ENCODE results near the gene MEF2B.
"Not testable (repeated sequence)": the region's sequence is repeated elsewhere in the genome, so short reads cannot be mapped to it uniquely, and the experiment has no call there.

MEF2B gene

DNA sequence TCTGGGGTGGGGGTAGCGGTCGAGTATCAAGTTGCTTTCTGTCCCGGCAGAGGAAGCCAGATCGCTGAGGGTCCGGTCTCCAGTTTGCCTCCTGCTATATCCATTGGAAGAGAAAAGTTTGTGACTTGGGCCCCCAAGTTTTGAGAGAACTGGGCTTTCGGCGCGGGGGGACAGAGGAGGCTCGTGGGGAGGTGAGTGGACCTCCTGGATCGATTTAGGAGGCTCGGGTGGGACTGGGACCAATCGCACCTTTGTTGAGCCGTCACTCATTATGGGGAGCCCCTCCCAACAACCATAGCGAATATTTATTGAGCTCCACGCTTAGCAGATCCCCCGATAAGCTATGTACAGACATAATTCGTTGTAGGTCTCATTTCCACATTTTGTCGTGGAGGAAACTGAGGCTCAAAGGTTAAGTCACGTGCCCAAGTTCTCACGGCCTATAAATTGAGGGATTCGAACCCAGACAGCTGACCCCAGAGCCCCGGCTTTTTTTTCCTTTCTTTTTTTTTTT lies 22.9 kb upstream of the MEF2B start:
- no peak for DNase-seq

DNA sequence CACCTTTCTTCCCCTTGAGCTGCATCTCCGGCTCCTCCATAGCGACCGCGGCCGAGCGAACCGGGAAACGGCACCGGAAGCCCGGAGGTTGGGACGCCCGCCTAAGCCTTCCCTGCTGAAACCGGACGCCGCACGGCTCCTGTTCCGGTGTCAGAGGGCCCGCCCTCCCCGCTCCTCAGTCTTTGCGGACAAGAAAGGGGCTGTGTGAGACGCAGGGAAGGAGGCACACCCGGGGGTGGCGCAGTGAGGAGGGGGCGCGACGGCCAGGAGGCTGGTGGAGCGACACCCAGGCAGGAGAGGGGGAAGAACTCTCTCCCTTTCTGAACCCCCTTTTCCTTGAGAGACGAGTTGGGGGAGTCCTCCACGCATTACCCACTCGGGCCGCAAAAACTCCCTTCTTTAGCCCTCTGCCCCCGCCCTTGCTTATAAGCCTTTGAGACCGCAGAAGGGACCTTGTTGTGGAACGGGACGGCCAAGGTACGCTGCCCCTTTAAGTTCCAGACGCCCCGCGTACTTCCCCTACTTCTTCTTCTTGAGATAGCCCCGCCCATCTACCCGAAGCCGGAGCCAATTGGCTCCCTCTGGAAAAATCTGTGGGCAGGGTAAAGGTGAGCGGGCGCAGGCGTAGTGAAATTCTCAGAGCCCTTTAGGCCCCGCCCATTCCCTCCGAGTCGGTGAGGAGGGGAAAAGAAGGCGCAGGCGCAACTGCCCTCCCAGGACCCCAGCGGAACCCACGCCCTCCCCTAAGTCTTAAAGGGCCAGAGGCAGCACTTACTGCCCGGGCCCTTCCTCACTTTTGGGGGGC lies 22.2 kb upstream of the MEF2B start, which contains the start of the genes BORCS8 and RFXANK:
Gene BORCS8, minus strand, starts transcription at position 75 of the 805 bp plus-strand sequence. Its CDS starts 35 bp downstream, at position 40.
Gene RFXANK, plus strand, starts transcription at position 181 of the 805 bp plus-strand sequence. CDS start 1,689 bp downstream, outside the sequence.
- peak; percentile 99 for DNase-seq

DNA sequence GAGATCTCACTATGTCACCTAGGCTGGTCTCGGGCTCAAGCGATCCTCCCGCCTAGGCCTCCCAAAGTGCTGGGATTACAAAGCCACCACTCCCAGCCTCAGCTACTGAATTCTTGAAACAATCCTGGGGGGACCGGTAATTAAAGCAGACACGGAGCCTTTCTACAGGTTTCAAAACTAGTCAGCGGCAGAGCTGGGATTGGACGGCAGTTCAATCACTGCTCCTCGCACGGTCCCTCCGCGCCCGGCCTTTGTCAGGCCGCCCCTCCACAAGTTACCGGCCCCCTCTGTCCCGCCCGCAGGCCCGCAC lies 21.7 kb upstream of the MEF2B start:
- DNase-seq = no peak

DNA sequence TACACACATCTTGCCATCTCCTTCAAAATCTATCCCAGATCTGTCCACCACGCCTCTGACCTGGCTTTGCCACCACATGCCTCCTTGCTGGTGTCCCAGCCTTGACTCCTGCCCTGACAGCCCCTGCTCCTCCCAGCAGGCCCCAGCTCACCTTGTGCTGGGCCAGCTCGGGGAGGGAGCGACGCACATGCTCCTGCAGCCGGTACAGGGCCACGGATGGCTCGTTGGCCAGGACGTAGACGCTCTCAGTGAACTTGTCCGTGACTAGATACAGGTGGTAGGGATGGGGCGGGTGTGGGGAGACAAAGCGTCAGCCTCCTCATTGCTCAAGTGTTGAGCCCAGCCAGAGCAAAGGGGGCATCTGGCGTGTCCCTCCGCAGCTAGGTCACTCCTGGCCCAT lies 16.7 kb upstream of the MEF2B start:
- DNase-seq = no peak

DNA sequence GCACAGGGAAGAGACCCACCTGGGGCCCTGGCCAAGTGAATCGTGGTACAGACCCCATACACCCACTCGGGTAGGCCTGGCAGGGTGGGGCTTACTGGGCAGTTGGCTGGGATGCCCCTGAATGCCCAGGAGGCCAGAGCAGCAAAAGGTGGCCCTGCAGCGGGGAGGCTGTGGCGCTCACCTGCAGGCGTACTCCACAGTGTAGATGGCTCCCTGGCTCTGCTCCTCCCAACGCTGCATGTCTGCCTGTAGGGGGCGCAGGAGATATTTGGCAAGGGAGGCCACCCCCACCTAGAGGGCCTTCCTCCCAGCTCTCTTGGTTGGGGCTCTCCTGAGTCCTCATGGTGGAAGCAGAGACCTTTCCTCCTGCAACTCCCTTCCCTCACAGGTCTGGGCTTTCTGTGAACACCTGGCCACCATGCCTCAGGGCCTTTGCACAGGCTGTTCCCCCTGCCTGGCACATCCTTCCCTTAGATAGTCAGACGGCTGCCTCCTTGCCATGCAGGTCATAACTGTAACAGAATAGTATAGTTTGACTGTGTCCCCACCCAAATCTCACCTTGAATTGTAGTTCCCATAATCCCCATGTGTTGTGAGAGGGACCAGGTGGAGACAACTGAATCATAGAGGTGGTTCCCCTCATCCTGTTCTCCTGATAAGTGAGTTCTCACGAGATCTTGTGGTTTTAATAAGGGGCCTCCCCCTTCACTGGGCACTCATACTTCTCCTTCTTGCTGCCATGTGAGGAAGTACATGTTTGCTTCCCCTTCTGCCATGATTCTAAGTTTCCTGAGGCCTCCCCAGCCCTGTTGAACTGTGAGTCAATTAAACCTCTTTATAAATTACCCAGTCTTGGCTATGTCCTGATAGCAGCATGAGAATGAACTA lies 16.0 kb upstream of the MEF2B start:
- peak; percentile 60 for DNase-seq

DNA sequence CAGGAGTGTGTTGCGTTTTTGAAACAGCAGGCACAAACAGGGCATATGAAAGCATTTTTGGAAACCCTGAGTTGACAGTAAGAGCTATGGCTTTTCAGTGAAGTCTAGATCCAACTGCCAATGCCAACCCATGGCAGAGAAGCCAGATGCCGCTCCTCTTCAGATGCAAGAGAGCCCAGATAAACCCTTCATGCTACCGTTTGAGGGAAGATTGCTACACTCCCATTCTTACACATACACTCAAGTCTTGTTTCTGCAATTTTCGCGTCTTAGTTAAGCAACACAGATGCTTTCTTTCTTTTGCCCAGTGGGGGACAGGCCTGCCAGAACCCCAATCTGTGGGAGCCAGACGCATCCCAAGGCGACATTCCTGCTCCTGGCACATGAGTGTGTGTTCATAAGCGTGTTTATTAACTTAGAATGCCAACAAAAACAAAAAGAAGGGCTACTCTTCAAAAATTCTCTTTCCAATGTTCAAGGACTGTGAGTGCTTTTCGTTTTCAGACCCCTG lies 11.5 kb upstream of the MEF2B start:
- no peak for DNase-seq

DNA sequence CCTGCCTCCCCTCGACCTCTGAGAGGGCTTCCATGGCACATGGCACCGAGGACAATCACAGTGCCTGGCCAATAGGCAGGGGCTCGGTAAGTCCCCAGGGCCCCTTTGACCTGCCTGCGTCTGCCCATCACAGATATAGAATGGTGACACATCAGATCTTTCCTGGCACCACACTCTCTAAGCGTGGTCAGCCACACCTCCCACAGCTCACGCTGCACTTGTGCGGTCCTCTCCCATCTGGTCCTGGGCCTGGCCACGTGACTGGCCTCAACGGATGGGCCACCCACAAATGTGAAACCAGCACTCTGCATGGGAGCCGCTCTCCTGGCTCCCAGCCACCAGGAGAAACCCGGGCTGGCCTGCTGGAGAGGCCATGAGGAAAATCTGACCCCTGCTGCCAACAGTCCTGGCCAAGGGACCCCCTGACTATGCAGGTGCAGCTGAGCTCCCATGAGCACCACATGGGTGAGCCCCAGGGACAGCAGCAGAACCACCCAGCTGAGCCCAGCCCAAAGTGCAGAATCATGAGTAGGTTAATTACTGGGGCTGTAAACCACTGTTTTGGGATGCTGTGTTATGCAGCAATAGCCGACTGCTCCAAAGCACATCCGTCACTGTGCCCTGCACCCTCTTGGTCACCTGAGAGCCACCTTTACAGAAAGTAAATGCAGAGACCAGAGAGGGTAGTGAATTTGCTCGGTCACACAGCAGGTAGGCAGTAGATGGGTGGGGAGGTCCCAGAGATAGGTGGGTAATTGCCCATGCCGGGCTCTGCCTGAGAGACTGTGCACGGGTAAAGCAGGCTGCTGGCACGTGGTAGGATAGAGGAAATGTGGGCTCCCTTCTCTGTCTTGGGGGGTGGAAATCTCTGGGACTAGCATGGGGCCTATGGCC lies 9.7 kb upstream of the MEF2B start:
- no peak for DNase-seq

DNA sequence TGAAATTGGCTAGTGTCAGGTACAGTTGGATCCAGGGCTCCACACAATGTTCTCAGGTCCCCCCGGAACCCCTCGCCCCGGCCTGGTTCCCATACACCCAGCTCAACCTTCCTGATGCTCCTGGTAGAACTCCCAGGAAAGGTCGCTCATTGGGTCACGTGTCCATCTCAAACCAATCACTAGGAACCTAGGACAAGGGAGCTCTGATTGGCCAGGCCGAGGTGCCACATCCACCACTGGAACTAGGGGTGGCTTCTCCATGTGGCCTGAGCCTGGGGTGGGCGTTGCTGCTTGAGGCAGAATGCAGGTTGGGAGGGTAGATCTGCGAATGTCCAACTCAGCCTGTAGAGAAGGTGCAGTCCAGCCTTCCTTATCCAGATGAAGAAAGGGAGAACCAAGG lies 6.9 kb upstream of the MEF2B start:
- no peak for DNase-seq

DNA sequence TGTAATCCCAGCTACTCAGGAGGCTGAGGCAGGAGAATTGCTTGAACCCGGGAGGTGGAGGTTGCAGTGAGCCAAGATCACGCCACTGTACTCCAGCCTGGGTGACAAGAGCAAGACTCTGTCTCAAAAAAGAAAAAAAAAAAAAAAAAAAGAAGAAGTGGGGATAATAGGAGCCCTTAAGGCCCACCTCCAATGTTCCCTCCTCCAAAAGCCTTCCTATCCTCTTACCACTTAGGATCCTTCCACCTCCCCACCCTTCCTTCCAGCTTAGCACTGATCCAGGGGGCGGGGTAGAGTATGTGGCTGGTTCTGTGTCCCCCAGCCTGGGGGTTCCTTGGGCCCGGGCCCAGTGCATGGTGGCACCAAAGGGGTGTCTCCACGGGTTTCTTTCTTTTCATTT lies 3.2 kb upstream of the MEF2B start:
- DNase-seq = not testable (repeated sequence)

DNA sequence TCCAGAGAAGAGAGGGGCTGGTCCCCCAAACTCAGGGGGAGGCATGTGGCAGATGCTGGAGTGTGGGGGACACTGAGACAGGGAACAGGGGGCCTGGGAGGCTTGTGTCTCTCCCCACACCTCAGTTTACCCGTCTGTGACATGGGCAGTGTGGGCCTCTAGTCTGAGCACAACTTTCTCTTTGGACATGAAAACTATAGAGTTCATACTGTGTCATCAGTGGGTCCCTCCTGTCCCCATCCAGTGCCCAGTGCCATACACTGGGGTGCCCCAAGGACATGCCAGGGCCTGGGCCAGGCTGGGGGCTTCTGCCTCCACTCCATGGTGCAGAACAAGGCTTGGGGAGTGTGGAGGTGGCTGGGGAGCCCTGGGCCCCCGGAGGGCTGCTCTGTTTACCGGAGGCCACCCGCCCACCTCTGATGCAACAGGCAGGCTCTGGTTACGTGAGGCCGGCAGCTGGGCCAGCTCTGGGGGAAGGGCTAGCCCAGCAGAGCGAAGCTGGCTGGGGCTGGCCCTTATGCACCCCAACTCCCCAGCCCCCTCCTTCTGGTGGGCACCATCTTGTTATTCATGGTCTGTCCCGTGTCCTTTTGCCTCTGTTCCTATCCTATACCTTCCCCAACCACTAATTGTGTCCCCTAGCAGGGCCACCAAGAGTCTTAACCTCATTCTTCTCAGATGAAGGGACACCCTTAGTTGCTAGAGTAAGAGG lies 1.9 kb upstream of the MEF2B start:
- DNase-seq = no peak

DNA sequence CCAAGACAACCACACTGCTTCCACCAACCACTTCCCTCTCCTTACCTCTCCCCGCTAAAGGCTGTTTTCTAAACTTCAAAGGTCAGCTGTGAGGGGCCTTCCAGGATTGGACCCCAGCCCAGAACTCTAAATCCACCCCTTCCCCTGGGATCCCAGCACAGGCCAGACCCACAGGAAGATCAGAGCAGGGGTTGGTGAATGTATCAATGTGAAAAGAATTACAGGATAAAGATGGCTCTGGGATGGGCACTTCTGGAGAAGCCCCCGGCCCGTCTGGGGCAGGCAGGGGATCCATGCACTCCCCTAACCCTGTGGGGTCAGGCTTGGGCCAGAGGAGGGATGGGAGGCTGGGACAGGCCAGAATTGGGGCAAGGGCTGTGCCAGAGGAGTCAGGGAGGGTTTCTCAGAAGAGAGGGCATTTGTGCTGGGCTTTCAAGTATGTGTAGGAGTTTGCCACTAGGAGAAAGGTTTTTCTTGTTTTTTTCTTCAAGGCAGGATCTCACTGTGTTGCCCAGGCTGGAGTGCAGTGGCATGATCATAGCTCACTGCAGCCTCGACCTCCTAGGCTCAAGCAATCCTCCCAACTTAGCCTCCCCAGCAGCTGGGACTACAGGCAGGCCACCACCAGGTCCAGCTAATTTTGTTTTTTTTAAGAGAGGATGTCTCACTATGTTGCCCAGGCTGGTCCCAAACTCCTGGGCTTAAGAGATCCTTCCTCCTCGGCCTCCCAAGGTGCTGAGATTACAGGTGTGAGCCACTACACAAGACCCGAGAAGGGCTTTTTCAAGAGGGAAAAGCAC lies 1.0 kb upstream of the MEF2B start:
- DNase-seq = no peak

DNA sequence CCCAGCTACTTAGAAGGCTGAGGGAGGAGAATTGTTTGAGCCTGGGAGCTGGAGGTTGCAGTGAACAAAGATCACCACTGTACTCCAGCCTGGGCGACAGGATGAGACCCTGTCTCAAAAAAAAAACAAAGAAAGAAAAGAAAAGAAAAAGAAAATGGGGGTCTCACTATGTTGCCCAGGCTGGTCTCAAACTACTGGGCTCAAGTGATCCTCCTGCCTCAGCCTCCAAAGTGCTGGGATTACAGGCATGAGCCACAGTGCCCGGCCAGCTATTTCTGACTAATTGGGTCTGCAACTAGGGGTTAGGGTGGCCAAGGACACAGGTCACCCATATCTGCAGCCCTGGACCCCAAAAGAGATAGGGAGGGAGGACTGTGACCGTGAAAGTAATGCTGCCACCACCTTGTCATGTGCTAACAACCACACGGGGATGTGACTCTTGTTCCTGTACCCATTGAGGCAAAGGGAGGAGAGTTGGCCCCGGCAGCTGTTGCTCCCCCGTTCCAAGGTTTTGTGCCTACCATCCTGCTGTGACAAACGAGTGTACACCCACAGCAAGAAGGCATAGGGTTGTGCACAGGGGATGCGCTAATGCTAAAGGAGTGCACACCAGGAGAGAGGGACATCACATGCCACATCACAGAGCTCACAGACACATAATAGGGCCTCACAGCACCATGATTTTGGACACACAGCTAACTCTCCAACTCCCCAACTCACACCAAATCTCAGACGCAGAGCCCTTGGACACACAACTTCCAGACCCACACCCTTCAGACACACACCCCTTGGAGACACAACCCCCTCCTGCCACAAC lies 619 bp downstream of the MEF2B start:
- no peak for DNase-seq

DNA sequence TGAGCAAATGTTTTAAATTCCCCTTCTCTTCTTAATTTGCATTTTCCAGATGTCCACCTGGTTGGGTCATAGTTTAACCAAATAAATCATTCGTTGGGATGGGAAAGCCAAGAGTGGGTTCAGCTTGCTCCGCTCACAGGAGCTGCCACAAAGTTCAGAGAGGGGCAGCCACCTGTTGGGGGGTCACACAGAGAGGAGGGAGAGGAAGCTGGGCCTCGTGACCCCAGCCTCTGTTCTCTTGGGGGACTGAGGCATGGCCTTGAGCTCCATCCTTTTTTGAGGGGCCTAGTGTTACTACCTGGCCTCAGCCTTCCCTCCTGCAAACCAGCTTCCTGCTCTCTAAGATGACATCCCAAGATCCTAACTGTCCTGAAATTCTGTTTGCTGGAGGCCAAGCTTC lies 2.5 kb downstream of the MEF2B start:
- DNase-seq = no peak

DNA sequence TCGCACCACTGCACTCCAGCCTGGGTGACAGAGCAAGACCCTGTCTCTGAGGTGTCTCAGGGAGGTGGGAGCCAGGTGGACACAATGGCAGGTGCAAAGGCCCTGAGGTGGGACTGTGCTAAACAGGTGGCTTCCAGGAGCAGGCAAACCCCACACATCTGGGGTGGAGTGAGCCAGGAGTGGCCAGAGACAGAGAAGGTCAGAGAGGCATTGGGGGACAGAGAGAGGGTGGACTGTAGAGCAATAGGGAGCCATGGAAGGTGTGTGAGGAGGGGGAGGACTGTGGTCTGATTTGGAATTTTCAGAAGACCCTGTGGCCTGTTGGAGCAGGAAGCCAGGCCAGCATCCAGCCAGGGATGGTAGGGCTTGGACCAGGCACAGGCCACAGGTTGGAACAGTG lies 4.7 kb downstream of the MEF2B start:
- DNase-seq = no peak

DNA sequence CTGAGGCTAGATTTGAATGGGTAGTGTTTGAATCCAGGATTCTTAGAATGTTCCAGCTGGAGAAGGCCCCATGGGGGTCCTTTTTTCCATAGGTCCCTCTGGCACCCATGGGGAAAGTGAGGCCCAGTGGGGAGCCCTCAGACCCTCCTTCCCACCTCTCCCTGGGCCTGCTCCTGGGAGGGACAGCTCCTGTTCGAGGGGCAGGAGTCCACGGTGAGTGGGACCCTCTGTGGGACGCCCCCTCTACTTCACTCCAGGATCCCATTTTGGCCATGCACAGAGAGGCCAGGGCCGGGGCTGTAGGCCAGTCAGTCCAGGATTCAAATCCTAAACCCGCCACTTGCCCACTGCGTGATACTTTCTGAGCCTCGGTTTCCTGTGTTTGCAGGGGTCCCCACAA lies 7.6 kb downstream of the MEF2B start:
- no peak for DNase-seq

DNA sequence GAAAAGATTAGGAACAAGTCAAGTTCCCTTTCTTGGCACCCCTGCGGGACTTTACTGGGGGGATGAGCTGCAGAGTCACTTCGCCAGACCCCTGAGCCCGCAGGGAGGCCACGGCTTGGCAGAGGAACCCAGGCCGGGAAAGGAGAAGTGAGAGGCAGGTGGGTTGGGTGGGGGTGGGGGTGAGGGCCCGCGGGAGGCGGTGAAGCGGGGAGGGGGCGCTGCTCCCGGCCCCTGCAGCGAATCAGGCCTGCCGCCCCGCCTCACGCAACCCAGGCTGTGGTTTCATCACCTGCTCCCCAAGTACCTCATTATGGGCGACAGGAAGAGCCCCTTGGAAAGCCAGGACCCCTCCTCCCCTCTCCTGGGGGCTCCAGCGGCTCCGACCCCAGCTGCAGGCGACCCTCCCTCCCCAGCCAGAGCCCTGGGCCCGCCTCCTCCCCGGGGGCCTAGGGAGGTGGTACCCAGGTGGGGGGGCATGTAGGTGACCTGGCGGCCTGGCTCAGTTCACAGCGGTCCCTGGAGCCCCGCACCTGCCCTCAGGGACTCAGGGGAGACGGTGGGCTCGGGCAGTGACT lies 9.5 kb downstream of the MEF2B start:
- DNase-seq = no peak

DNA sequence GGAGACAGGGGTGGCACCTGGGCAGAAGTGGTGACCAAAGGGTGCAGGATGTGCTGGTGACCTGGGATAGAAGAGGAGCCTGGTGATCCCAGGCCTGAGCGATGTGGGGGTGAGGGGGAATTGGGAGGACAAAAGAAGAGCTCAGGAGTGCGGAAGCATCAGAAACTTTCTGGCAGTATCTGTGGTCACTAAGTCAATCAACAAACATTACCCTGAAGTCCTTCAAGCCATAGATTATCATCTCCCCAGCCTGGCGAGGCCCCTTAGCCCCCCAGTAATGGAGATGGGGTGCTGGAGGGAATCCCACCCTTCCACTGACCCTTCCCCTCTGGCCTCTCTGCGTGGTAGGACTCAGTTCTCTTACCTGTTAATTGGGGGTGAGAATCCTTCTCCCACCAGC lies 10.5 kb downstream of the MEF2B start:
- DNase-seq = no peak

DNA sequence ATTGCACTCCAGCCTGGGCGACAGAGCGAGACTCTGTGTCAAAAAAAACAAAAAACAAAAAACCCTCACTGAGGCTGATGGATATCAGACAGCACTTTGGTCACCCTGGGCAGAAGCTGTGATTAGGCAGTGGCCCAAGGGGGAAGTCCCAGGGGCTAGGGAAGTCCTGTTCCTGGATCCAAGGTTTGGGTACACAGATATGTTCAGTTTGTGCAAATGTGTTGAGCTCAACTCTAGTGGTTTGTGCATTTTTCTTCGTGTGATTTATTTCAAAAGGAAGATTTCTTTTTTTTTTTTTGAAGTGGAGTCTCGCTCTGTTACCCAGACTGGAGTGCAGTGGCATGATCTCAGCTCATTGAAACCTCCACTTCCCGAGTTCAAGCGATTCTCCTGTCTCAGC lies 12.3 kb downstream of the MEF2B start:
- no peak for DNase-seq

DNA sequence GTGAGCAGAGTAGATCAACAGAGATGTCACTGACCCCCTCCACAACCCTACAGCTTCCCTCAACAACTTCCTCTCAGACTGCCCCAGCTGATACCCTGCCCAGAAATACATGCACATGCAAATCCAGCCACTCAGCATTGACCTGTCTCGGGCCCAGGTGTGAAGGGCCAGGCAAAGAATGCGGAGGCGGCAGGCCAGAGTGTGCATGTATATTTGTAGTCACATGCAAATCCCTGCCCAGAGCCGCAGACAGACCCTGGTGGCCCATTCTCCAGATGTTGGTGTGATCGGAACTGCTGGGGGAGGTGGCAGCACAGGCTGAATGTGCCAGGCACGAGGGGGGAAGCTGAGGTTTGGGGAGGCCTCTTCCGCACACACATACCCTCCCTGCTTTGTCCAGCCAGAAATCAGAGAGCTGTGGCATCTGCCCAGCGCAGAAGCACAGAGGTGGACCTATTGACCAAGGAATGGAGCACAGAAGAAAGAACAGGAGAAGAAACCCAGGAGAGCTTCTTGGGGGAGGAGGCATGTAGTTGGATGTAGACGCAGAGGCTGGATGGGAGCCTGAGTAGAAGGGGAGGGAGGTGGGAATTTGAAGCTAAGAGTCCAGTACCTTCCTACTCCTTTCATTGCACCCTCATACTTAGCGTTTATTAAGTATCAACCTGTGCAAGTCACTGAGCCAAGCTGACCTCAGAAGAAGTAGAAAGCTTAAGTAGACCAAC lies 14.4 kb downstream of the MEF2B start:
- no peak for DNase-seq
